Stomach (tissue), 4 donors: ENCODE measurements around the gene KIT.

Experiments used
- POLR2A ChIP-seq, 4 donors: fragments of 450-650 bp; IDR thresholded peaks; one replicate each; pipeline ENCODE4 v1.6.1; 2016; ENCODE audit warnings: antibody characterized with exemption in 4 of 4, control low read depth in 2 of 4, mild to moderate bottlenecking in 1 of 4, moderate library complexity in 1 of 4
- TF ChIP-seq, protein P1 (sequence below), 7 experiments: fragments of 450-650 bp in 4 of 7; fragments of 200-600 bp in 3 of 7; sonication (generic) in 3 of 7; IDR thresholded peaks; one replicate each; pipeline ENCODE4 v1.5.1; 2016 to 2019; ENCODE audit warnings: antibody characterized with exemption in 7 of 7, control low read depth in 2 of 7, mild to moderate bottlenecking in 1 of 7

DNA sequence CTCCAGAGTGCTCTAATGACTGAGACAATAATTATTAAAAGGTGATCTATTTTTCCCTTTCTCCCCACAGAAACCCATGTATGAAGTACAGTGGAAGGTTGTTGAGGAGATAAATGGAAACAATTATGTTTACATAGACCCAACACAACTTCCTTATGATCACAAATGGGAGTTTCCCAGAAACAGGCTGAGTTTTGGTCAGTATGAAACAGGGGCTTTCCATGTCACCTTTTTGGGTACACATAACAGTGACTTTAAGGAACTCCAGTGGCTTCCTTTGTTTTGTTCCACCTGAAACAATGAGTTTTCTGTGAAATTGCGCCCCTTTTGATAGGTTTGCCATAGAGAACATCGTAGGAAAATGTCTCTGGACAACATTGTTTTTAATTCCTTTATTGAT is 69.6 kb downstream of the KIT start:
- TF ChIP-seq, protein P1, sequence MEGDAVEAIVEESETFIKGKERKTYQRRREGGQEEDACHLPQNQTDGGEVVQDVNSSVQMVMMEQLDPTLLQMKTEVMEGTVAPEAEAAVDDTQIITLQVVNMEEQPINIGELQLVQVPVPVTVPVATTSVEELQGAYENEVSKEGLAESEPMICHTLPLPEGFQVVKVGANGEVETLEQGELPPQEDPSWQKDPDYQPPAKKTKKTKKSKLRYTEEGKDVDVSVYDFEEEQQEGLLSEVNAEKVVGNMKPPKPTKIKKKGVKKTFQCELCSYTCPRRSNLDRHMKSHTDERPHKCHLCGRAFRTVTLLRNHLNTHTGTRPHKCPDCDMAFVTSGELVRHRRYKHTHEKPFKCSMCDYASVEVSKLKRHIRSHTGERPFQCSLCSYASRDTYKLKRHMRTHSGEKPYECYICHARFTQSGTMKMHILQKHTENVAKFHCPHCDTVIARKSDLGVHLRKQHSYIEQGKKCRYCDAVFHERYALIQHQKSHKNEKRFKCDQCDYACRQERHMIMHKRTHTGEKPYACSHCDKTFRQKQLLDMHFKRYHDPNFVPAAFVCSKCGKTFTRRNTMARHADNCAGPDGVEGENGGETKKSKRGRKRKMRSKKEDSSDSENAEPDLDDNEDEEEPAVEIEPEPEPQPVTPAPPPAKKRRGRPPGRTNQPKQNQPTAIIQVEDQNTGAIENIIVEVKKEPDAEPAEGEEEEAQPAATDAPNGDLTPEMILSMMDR (IDR thresholded peaks at IDR 0.05), result no peak
- TF ChIP-seq POLR2A (IDR thresholded peaks at IDR 0.05), result no peak
